IPS-NIHi11 (cell line): Measurements from ENCODE around the gene EVL.
"Not testable (repeated sequence)": the region's sequence is repeated elsewhere in the genome, so short reads cannot be mapped to it uniquely, and the experiment has no call there.

Source experiments
- DNase-seq: peaks from one replicate; pipeline ENCODE4 v3.0.0; 2012; ENCODE audit warnings: mixed read lengths, low spot score

Gene EVL

GRCh38 chr14:100147691-100148464 lies 82.7 kb downstream of the EVL start:
- DNase-seq, result no peak

- no peak for DNase-seq
Observed at GRCh38 chr14:100148837-100149731, 83.9 kb downstream of the EVL start.

GRCh38 chr14:100149851-100150611 lies 84.8 kb downstream of the EVL start:
- peak; percentile 49 for DNase-seq

- no peak for DNase-seq
Observed at GRCh38 chr14:100150932-100151587, 85.8 kb downstream of the EVL start.

- no peak for DNase-seq
Observed at GRCh38 chr14:100152091-100152490, 86.9 kb downstream of the EVL start.

GRCh38 chr14:100153560-100153959 lies 88.3 kb downstream of the EVL start:
- no peak for DNase-seq

GRCh38 chr14:100155049-100155621 lies 89.9 kb downstream of the EVL start:
- peak; percentile 82 for DNase-seq

GRCh38 chr14:100155756-100156616 lies 90.8 kb downstream of the EVL start:
- no peak for DNase-seq

- no peak for DNase-seq
Observed at GRCh38 chr14:100156776-100157175, 91.6 kb downstream of the EVL start.

- DNase-seq, result not testable (repeated sequence)
Observed at GRCh38 chr14:100157548-100158232, 92.5 kb downstream of the EVL start.

GRCh38 chr14:100158566-100159093 lies 93.4 kb downstream of the EVL start:
- DNase-seq, result no peak

GRCh38 chr14:100159094-100159864 lies 94.1 kb downstream of the EVL start, which contains the start of gene DEGS2:
Gene DEGS2, minus strand, starts transcription at chr14:100159645. Its CDS starts 58 bp downstream, at chr14:100159587.
- DNase-seq, result peak; percentile 96

GRCh38 chr14:100159865-100160533 lies 94.8 kb downstream of the EVL start:
- DNase-seq, result no peak

GRCh38 chr14:100160534-100160916 lies 95.3 kb downstream of the EVL start:
- DNase-seq, result no peak

GRCh38 chr14:100165376-100165775 lies 100.2 kb downstream of the EVL start:
- peak; percentile 63 for DNase-seq

- DNase-seq, result no peak
Observed at GRCh38 chr14:100165831-100166440, 100.7 kb downstream of the EVL start.

GRCh38 chr14:100168506-100168905 lies 103.3 kb downstream of the EVL start:
- DNase-seq, result no peak

GRCh38 chr14:100170880-100171279 lies 105.7 kb downstream of the EVL start:
- no peak for DNase-seq
